GM23338 (cell line): ENCODE data around the gene DOCK1. TPM values are rescaled to one million over a fixed set of nuclear protein-coding genes. Genes with fewer than 3 reads are reported as not detected.

Experiments
- ATAC-seq: fragments of 200-7000 bp; cut with Tn5 transposase; 3 replicates; pipeline ENCODE4 v1.9.1; 2020
- DNase-seq: peaks from one replicate; pipeline ENCODE4 v3.0.0-alpha.2; 2015; ENCODE audit warnings: low spot score
- H2AFZ ChIP-seq: fragments of 200-600 bp; sonication (generic); 2 replicates; pipeline ENCODE4 v1.8.0; 2016; ENCODE audit warnings: antibody characterized with exemption, mild to moderate bottlenecking, moderate library complexity
- H3F3A ChIP-seq: fragments of 200-600 bp; sonication (generic); replicated peaks from 2 replicates; pipeline ENCODE4 v1.8.0; 2017; ENCODE audit warnings: antibody characterized with exemption, mixed run types, low read depth
- H3K27ac ChIP-seq: fragments of 200-600 bp; sonication (generic); 2 replicates; pipeline ENCODE4 v1.6.1; 2016; ENCODE audit warnings: low read depth
- H3K27me3 ChIP-seq: fragments of 200-600 bp; sonication (generic); 2 replicates; pipeline ENCODE4 v1.8.0; 2016; ENCODE audit warnings: mild to moderate bottlenecking, mixed run types, moderate library complexity; ENCODE audit not compliant: insufficient read depth
- H3K36me3 ChIP-seq: fragments of 200-600 bp; sonication (generic); 2 replicates; pipeline ENCODE4 v1.8.0; 2016; ENCODE audit warnings: mild to moderate bottlenecking; ENCODE audit not compliant: insufficient read depth
- H3K4me1 ChIP-seq: fragments of 200-600 bp; sonication (generic); 2 replicates; pipeline ENCODE4 v1.8.0; 2016; ENCODE audit warnings: mild to moderate bottlenecking, moderate library complexity; ENCODE audit not compliant: insufficient read depth
- H3K4me2 ChIP-seq: fragments of 200-600 bp; sonication (generic); 2 replicates; pipeline ENCODE4 v1.7.1; 2017; ENCODE audit warnings: mixed run types
- H3K4me3 ChIP-seq: fragments of 200-600 bp; sonication (generic); 2 replicates; pipeline ENCODE4 v1.6.1; 2016; ENCODE audit warnings: mixed run types
- H3K79me2 ChIP-seq: fragments of 200-600 bp; sonication (generic); replicated peaks from 2 replicates; pipeline ENCODE4 v1.8.0; 2017; ENCODE audit warnings: mild to moderate bottlenecking; ENCODE audit not compliant: insufficient read depth
- H3K9me2 ChIP-seq: fragments of 200-600 bp; sonication (generic); 2 replicates; pipeline ENCODE4 v1.8.0; 2017; ENCODE audit not compliant: insufficient read depth
- H4K20me1 ChIP-seq: fragments of 200-600 bp; sonication (generic); replicated peaks from 2 replicates; pipeline ENCODE4 v1.8.0; 2017; ENCODE audit warnings: mild to moderate bottlenecking; ENCODE audit not compliant: insufficient read depth
- H3K27ac Mint-ChIP-seq: 2 replicates; pipeline ENCODE4 v1.8.0; 2020; ENCODE audit warnings: inconsistent platforms, mild to moderate bottlenecking, moderate library complexity, mixed read lengths
- H3K27me3 Mint-ChIP-seq: 3 replicates; pipeline ENCODE4 v1.8.0; 2022; ENCODE audit warnings: low read depth, mild to moderate bottlenecking, moderate library complexity, mixed read lengths, inconsistent platforms; ENCODE audit not compliant: insufficient read depth, poor library complexity
- H3K36me3 Mint-ChIP-seq: 3 replicates; pipeline ENCODE4 v1.8.0; 2021; ENCODE audit warnings: low read depth, mild to moderate bottlenecking, inconsistent platforms, moderate library complexity, mixed read lengths
- H3K4me1 Mint-ChIP-seq: 3 replicates; pipeline ENCODE4 v1.8.0; 2020; ENCODE audit warnings: mild to moderate bottlenecking, inconsistent platforms, mixed read lengths
- H3K4me3 Mint-ChIP-seq: 3 replicates; pipeline ENCODE4 v1.8.0; 2021; ENCODE audit warnings: moderate library complexity, mild to moderate bottlenecking, inconsistent platforms, mixed read lengths
- H3K9me3 Mint-ChIP-seq: 3 replicates; pipeline ENCODE4 v1.8.0; 2020; ENCODE audit warnings: moderate library complexity, mild to moderate bottlenecking, inconsistent platforms, mixed read lengths
- CREB1 ChIP-seq: fragments of 250-450 bp; sonication (Bioruptor Pico); IDR thresholded peaks from 2 replicates; pipeline ENCODE4 v1.5.0; 2020; ENCODE audit warnings: low read depth, mild to moderate bottlenecking, moderate library complexity
- EZH2phosphoT487 ChIP-seq: fragments of 200-600 bp; sonication (generic); IDR thresholded peaks from one replicate; pipeline ENCODE4 v1.8.1; 2018; ENCODE audit warnings: antibody characterized with exemption; ENCODE audit not compliant: unreplicated experiment
- NANOG ChIP-seq: IDR thresholded peaks from 2 replicates; pipeline ENCODE4 v1.6.1; 2016; ENCODE audit warnings: antibody characterized with exemption, borderline replicate concordance
- POLR2AphosphoS5 ChIP-seq: IDR thresholded peaks from 2 replicates; pipeline ENCODE4 v1.6.1; 2016; ENCODE audit warnings: antibody characterized with exemption, low read depth
- STAT1 ChIP-seq: IDR thresholded peaks from one replicate; pipeline ENCODE4 v1.6.1; 2016; ENCODE audit warnings: antibody characterized with exemption; ENCODE audit not compliant: unreplicated experiment
- ZNF331 ChIP-seq: fragments of 250-450 bp; sonication (Bioruptor Pico); IDR thresholded peaks from 2 replicates; pipeline ENCODE4 v1.5.0; 2020; ENCODE audit warnings: low read depth, mild to moderate bottlenecking, moderate library complexity
- polyA plus RNA-seq: library from polyadenylated mRNA; unstranded; fragments of >200 nt; fragmentation: Nextera tagmentation; extraction: Ambion mirVana; gene quantifications from 2 replicates; pipeline ENCODE4 v1.2.1, GENCODE V29; 2016
- total RNA-seq: library from RNA; depleted of rRNA; stranded (reverse); fragments of >200 nt; shearing (Covaris generic); gene quantifications from 2 replicates; pipeline ENCODE4 v1.2.3, GENCODE V29; 2014
- TF ChIP-seq, protein P1 (sequence below): fragments of 250-450 bp; sonication (Bioruptor Pico); IDR thresholded peaks from 2 replicates; pipeline ENCODE4 v1.5.0; 2020; ENCODE audit warnings: mild to moderate bottlenecking, moderate library complexity
- TF ChIP-seq, protein P2 (sequence below), 2 experiments: fragments of 200-600 bp in 1 of 2; sonication (generic) in 1 of 2; conservative IDR thresholded peaks; 2 replicates each; pipeline versions ENCODE4 v1.5.1 to v1.6.1; 2016 to 2017; ENCODE audit warnings: antibody characterized with exemption in 2 of 2, low read depth in 2 of 2, mild to moderate bottlenecking in 2 of 2, moderate library complexity in 1 of 2
- TF ChIP-seq, protein P3 (sequence below): IDR thresholded peaks from 2 replicates; pipeline ENCODE4 v1.6.1; 2016; ENCODE audit warnings: antibody characterized with exemption
- TF ChIP-seq, protein P4 (sequence below): IDR thresholded peaks from one replicate; pipeline ENCODE4 v1.6.1; 2018; ENCODE audit warnings: antibody characterized with exemption; ENCODE audit not compliant: unreplicated experiment

Gene DOCK1
- total and polyA plus RNA-seq, 2 experiments from 2014 or later = 13.2 to 55.3 TPM

DNA sequence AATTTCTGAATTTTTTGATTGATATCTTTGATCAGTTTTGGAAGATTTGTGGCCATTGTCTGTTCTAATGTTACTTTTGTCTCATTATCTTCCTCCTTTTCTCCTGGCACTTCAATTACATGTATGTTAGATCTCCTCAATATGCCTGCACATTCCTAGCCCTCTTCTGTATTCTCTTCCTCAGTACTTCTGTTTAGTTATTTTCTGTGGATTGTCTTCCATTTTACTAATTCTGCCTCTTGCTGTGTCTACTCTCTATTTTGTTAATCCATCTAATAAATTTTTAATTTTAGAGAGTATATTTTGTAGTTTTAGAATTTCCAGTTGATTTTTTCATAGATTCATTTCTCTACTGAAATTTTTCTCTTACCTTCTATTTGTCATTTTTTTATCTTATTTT lies 154.1 kb downstream of the DOCK1 start (continued):
- TF ChIP-seq, protein P1, sequence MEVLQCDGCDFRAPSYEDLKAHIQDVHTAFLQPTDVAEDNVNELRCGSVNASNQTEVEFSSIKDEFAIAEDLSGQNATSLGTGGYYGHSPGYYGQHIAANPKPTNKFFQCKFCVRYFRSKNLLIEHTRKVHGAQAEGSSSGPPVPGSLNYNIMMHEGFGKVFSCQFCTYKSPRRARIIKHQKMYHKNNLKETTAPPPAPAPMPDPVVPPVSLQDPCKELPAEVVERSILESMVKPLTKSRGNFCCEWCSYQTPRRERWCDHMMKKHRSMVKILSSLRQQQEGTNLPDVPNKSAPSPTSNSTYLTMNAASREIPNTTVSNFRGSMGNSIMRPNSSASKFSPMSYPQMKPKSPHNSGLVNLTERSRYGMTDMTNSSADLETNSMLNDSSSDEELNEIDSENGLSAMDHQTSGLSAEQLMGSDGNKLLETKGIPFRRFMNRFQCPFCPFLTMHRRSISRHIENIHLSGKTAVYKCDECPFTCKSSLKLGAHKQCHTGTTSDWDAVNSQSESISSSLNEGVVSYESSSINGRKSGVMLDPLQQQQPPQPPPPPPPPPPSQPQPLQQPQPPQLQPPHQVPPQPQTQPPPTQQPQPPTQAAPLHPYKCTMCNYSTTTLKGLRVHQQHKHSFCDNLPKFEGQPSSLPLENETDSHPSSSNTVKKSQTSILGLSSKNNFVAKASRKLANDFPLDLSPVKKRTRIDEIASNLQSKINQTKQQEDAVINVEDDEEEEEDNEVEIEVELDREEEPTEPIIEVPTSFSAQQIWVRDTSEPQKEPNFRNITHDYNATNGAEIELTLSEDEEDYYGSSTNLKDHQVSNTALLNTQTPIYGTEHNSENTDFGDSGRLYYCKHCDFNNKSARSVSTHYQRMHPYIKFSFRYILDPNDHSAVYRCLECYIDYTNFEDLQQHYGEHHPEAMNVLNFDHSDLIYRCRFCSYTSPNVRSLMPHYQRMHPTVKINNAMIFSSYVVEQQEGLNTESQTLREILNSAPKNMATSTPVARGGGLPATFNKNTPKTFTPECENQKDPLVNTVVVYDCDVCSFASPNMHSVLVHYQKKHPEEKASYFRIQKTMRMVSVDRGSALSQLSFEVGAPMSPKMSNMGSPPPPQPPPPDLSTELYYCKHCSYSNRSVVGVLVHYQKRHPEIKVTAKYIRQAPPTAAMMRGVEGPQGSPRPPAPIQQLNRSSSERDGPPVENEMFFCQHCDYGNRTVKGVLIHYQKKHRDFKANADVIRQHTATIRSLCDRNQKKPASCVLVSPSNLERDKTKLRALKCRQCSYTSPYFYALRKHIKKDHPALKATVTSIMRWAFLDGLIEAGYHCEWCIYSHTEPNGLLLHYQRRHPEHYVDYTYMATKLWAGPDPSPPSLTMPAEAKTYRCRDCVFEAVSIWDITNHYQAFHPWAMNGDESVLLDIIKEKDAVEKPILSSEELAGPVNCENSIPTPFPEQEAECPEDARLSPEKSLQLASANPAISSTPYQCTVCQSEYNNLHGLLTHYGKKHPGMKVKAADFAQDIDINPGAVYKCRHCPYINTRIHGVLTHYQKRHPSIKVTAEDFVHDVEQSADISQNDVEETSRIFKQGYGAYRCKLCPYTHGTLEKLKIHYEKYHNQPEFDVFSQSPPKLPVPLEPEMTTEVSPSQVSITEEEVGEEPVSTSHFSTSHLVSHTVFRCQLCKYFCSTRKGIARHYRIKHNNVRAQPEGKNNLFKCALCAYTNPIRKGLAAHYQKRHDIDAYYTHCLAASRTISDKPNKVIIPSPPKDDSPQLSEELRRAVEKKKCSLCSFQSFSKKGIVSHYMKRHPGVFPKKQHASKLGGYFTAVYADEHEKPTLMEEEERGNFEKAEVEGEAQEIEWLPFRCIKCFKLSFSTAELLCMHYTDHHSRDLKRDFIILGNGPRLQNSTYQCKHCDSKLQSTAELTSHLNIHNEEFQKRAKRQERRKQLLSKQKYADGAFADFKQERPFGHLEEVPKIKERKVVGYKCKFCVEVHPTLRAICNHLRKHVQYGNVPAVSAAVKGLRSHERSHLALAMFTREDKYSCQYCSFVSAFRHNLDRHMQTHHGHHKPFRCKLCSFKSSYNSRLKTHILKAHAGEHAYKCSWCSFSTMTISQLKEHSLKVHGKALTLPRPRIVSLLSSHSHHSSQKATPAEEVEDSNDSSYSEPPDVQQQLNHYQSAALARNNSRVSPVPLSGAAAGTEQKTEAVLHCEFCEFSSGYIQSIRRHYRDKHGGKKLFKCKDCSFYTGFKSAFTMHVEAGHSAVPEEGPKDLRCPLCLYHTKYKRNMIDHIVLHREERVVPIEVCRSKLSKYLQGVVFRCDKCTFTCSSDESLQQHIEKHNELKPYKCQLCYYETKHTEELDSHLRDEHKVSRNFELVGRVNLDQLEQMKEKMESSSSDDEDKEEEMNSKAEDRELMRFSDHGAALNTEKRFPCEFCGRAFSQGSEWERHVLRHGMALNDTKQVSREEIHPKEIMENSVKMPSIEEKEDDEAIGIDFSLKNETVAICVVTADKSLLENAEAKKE (CRISPR knock-in tag) = no peak
- TF ChIP-seq CREB1 (CRISPR knock-in tag) = no peak
- no peak for TF ChIP-seq POLR2AphosphoS5
- TF ChIP-seq, protein P2, sequence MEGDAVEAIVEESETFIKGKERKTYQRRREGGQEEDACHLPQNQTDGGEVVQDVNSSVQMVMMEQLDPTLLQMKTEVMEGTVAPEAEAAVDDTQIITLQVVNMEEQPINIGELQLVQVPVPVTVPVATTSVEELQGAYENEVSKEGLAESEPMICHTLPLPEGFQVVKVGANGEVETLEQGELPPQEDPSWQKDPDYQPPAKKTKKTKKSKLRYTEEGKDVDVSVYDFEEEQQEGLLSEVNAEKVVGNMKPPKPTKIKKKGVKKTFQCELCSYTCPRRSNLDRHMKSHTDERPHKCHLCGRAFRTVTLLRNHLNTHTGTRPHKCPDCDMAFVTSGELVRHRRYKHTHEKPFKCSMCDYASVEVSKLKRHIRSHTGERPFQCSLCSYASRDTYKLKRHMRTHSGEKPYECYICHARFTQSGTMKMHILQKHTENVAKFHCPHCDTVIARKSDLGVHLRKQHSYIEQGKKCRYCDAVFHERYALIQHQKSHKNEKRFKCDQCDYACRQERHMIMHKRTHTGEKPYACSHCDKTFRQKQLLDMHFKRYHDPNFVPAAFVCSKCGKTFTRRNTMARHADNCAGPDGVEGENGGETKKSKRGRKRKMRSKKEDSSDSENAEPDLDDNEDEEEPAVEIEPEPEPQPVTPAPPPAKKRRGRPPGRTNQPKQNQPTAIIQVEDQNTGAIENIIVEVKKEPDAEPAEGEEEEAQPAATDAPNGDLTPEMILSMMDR (conservative IDR thresholded peaks at IDR 0.05; ENCODE audit: low read depth in 2 of 2) = no peak
- no peak for TF ChIP-seq STAT1
- TF ChIP-seq, protein P3, sequence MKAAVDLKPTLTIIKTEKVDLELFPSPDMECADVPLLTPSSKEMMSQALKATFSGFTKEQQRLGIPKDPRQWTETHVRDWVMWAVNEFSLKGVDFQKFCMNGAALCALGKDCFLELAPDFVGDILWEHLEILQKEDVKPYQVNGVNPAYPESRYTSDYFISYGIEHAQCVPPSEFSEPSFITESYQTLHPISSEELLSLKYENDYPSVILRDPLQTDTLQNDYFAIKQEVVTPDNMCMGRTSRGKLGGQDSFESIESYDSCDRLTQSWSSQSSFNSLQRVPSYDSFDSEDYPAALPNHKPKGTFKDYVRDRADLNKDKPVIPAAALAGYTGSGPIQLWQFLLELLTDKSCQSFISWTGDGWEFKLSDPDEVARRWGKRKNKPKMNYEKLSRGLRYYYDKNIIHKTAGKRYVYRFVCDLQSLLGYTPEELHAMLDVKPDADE = no peak

DNA sequence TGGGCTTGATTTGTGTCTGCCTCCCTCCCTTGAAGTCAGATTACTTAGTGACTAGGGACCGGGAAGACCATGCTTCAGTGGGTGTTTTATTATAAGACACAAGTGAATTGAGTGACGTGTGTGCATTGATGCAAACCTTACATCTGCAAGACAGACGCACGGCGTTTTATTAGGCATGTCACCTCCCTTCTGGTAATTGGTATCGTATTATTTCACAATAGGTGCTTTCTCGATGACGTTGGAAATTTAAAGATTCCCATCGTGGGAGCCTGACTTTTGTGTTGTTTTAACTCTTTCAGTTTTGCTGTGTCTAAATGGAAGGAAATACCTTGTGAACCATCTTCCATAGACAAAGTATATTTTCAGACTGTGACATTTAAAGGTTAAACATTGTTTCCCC lies 158.5 kb downstream of the DOCK1 start:
- Histone ChIP-seq H3K27me3 (no peaks in the 10 kb centered on the region), H3K4me1 (no peaks in the 10 kb centered on the region), H3K27ac (no peak overlapping the region), H3K79me2 (no peaks in the 10 kb centered on the region), H3K9me2 (no peaks in the 10 kb centered on the region; the same call in 1 of the 2 replicates), H2AFZ (no peak overlapping the region), H3K36me3 (peaks cover 10% of the 10 kb centered on the region), H3K4me2 (no peak overlapping the region), H3F3A (no peaks in the 10 kb centered on the region), H4K20me1 (no peaks in the 10 kb centered on the region), H3K4me3 (no peak overlapping the region)
- no peak overlapping the region for H3K4me3 Mint-ChIP-seq
- no peaks in the 10 kb centered on the region; the same call in 2 of the 3 replicates for H3K4me1 Mint-ChIP-seq
- H3K9me3 Mint-ChIP-seq = peaks cover 8% of the 10 kb centered on the region
- DNase-seq = no peak
- H3K27ac Mint-ChIP-seq = no peak overlapping the region
- H3K36me3 Mint-ChIP-seq = peaks cover 70% of the 10 kb centered on the region
- peaks cover 2% of the 10 kb centered on the region for H3K27me3 Mint-ChIP-seq
- ATAC-seq = no peak
- TF ChIP-seq STAT1 = no peak
- no peak for TF ChIP-seq CREB1 (CRISPR knock-in tag)
- TF ChIP-seq EZH2phosphoT487 = no peak
- no peak for TF ChIP-seq ZNF331 (CRISPR knock-in tag)
- TF ChIP-seq, protein P4, sequence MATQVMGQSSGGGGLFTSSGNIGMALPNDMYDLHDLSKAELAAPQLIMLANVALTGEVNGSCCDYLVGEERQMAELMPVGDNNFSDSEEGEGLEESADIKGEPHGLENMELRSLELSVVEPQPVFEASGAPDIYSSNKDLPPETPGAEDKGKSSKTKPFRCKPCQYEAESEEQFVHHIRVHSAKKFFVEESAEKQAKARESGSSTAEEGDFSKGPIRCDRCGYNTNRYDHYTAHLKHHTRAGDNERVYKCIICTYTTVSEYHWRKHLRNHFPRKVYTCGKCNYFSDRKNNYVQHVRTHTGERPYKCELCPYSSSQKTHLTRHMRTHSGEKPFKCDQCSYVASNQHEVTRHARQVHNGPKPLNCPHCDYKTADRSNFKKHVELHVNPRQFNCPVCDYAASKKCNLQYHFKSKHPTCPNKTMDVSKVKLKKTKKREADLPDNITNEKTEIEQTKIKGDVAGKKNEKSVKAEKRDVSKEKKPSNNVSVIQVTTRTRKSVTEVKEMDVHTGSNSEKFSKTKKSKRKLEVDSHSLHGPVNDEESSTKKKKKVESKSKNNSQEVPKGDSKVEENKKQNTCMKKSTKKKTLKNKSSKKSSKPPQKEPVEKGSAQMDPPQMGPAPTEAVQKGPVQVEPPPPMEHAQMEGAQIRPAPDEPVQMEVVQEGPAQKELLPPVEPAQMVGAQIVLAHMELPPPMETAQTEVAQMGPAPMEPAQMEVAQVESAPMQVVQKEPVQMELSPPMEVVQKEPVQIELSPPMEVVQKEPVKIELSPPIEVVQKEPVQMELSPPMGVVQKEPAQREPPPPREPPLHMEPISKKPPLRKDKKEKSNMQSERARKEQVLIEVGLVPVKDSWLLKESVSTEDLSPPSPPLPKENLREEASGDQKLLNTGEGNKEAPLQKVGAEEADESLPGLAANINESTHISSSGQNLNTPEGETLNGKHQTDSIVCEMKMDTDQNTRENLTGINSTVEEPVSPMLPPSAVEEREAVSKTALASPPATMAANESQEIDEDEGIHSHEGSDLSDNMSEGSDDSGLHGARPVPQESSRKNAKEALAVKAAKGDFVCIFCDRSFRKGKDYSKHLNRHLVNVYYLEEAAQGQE = no peak
- no peak for TF ChIP-seq POLR2AphosphoS5
- no peak for TF ChIP-seq NANOG
- TF ChIP-seq, protein P2 (conservative IDR thresholded peaks at IDR 0.05; ENCODE audit: low read depth in 2 of 2) = no peak
